SIG-M5 (cell line): ENCODE results near the gene CLIP1.
A peak's percentile ranks its signal among the peaks of the same experiment; 100 is the strongest.
"Not testable (repeated sequence)": the region's sequence is repeated elsewhere in the genome, so short reads cannot be mapped to it uniquely, and the experiment has no call there.

Source experiments
- DNase-seq: peaks from one replicate; lab custom pipeline; 2025; lab: John Stamatoyannopoulos, UW

Gene CLIP1

DNA sequence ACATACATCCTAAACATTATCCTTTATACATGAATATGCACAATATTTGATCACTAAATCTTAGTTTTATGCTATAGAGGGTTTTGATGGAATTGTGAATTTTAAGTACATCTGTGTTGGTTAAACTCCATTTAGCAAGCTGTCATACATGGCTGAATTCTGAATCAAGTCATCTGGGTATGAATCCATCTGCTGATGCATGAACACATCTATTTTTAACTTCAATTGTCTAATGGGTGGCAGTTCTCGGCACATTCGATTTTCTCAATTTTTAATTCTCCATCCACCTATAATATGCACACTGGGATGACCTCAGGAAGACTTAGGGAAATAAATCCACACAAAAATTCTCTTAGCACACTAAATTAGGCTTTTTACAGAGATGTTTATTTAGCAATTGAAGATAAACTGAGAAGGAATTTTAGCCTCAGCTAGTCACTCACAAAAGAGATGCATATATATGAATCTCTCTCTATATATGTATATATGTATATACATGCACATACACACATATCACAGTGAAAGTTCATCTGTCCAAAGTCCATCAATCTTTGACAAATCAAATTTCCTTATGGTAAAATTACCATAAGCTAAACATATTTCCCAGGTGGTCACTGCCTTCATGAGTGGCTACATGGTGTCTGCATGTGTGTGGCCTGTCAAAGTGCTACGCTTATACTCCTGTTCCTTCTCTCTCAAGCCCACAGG, 111.7 kb downstream of the CLIP1 start:
- DNase-seq, result no peak

DNA sequence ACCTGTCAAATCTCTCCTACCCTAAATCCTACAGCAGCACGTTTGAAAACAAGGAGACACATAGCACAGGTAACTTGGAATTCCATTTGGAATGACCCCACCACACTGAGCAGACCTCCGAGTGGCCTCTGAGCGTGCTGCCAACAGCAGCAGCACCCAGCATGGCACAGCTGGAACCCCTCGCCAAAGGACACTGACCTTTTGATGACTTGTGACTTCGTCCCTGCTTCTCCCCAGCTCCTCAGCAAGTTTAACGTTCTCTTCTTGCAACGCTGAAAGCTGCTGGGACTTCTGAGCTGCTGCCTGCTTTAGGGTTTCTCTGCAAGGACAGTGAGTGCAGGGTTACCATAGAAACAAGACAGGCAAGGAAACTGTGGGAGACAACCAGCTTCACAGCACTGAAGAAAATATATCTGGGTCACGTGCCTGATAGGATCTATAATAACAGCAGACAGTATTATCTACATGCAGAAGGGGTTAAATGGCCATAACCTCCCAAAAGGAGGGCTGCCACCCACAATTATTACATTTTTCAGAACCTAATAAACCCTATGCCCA, 112.8 kb downstream of the CLIP1 start:
- DNase-seq, result no peak

DNA sequence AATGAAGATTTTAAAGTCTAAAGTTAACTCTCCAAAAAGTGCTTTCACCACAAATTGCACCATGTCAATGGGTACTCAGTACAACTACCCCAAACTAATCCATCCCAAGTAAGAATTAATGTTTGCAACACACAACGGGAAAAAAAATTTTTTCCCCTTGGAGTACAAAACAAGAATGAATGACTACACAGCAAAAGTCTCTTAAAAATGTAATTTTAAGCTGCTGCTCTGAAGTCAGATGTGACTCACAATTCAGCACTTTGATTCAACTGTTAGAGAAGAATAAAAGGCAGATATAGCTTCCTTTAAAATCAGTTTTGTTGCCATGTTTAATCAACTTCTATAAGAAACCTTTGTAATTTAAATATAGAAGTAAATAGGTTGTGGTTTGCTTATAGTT, 113.7 kb downstream of the CLIP1 start:
- no peak for DNase-seq

DNA sequence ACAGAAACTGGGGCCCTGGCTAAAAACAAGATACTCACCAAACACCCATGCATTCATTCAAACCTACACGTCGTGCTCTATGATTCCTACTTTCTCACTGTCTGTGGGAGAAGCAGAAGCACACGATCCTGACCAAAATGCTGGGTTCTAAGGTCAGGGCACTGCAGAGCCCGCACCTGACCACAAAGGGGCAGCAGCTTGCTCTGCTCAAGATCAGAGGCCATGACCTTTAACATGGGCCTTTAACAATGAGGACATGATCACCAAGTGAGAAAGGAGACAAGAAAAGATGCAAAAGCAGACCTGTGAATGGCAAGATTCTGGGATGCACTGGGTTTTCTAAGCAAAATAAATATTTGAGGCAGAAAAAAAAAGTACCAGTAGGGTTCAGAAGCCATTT, 116.1 kb downstream of the CLIP1 start:
- no peak for DNase-seq

DNA sequence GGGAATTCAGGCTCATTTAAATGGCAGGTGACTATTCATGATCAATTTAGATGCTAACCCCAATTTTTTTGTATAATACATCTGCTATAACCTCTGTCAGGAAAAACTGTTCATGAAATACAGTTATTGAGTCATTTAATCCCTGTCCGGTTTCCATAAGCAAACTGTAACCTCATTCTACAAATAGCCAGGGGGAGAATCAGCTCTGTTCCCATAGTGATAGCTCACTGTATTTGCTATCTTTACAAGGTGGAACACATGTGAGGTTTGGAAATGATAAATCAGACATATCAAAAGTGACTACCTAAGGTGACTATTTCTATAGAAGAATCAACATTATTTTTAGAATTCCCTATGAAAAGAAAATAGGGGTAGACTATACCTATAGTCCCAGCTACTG, 117.5 kb downstream of the CLIP1 start:
- DNase-seq, result no peak

DNA sequence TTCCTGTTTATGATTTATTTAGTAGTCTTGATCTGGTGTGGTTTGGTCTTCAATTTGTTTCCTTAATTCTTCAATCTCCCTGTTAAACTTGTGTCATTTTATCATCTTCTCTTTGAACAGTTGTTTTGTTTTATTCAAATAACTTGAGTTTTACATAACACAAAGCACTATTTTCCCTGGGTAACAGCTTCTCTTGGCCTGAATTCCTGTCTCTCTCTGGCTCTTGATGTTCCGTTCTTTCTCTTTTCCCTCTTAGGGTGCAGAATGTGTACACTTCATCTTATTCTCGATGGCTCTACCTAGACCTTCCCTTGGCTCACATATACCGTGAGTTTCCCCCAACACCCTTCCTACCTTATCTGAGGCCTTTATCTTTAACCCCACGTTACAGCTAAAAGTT, 119.4 kb downstream of the CLIP1 start:
- no peak for DNase-seq

DNA sequence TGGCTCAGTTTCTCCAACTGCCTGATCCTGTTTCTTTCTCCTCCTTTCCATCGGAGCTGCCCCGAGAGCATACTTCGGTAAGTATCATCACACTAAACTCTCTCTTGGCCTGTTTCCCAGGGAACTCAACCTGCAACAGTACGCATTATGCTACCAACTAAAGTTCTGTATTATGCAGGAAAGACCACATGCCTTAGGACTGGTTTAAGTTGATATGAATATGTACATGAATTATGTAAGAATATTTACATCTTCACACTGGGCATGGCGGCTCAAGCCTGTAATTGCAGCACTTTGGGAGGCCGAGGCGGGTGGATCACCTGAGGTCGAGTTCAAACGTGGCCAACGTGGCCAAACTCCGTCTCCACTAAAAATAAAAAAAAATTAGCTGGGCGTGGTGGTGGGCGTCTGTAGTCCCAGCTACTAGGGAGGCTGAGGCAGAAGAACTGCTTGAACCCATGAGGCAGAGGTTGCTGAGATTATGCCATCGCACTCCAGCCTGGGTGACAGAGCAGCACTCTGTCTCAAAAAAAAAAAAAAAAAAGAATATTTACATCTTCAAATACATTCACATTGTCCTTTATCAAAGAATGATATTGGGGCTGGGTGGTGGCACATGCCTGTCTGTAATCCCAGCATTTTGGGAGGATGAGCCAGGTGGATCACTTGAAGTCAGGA, 124.3 kb downstream of the CLIP1 start:
- DNase-seq, result no peak

DNA sequence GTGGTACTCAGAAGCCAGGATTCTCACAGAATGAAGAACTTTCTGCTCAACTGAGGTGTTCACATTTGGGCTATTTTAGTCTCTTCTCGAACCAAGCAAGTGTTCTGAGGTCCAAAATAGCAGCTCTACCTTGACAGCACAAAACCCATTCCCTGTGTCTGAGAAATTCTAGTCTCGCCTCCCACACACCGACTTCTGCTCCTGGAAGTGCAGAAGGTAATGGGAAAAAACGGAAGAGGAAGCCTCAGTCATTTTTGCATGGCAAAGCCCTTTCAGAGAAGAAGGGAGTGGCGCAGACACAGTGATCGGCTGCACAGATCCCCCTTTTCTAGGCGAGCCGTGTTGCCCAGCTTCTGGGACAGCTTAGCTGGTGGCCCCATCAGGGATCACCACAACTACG, 125.0 kb downstream of the CLIP1 start:
- no peak for DNase-seq

DNA sequence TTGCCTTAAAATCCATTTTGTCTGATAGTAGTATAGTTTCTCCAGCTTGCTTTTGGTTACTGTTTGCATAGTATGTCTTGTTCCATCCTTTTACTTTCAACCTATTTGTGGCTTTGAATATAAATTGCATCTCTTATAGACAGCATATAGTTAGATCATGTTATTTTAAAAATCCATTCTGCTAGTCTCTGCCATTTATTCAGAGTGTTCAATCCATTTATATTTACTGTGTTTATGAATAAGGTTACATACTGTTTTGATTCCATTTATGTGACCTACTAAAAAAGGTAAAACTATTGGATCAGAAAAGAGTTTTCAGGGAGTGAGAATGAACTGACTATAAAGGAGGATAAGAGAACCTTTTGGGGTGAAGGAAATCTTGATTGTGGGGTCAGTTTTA, 126.6 kb downstream of the CLIP1 start:
- no peak for DNase-seq

DNA sequence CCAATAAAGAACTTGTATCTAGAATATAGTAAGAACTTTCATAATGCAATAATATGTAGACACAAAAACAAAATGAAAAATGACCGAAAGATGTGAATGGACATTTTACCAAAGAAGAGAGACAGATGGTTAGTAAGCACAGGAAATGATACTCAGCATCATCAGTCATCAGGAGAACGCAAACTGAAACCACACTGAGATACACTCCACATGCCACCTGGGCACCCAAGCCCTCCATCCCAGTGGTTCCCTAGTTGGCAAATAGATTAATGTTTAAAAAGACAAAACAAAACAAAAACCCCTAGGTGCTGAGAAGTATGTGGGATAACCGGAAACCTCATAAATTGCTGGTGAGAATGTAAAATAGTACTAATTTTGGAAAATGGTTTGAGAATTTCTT, 129.4 kb downstream of the CLIP1 start:
- no peak for DNase-seq

DNA sequence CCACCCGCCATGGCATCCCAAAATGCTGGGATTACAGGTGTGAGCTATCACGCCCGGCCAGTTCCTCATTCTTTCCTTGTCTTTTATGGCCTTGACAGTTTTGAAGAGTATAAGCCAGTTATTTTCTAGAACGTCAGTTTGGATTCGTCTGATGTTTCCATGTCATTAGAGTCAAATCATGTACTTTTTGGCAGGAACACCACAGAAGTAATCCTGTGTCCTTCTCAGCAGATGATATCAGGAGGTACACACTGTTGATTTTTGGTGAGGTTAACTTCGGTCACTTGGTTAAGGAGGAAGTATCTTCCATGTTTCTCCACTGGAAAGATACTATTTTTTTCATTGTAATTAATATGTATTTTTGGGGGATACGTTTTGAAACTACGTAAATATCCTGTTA, 131.0 kb downstream of the CLIP1 start:
- DNase-seq, result no peak

DNA sequence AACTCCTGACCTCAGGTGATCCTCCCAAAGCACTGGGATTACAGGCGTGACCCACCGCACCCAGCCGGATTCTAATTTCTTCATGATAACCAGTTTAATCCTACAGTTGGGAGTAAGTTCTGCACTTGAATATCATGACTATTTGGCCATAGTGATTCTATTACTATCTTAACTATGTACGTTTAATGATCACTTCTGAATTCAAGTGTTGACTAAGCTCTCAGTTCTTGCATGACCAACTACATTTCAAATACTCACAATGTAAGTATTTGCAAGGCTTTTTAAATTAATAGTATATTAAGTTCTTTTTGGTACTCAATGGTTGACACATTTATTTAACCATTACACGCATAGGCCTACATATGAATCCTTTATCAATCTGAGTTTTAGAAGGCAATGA, 138.8 kb downstream of the CLIP1 start:
- no peak for DNase-seq

DNA sequence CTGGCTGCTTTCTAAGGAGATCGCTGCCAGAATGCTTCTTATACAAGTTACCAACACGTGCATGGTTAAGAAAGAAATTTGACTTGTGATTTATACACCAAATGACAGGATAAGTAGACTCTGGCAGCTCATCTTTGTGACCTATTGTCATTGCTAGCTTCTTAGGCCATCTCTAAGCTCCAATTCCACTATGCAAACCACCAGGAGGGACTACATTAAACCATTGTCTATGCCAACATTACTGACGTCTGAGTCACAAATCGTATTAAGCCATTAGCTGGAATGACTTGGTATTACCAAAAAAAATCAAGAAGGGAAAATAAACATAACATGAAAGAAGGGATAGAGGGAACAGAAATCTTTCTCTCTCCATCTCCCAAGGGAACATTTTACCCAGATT, 140.4 kb downstream of the CLIP1 start:
- no peak for DNase-seq

DNA sequence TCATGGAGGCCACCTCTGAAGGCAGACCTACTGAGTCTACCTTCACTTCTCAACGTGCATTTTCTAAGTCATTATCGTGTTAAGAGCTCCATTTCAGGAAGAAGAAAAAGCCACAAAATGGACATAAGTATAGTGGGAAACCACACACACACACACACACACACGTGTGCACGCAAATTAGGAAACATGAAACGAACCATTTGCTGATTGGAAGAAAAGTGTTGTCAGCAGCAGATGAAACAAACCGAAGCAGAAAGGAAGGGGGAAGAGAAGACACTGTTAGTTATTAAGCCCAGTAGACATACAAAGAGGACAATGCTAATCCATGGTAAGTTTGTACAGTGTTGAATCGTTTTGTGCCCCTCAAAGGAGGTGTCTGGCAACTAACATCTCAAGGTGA, 146.2 kb downstream of the CLIP1 start:
- DNase-seq, result no peak

DNA sequence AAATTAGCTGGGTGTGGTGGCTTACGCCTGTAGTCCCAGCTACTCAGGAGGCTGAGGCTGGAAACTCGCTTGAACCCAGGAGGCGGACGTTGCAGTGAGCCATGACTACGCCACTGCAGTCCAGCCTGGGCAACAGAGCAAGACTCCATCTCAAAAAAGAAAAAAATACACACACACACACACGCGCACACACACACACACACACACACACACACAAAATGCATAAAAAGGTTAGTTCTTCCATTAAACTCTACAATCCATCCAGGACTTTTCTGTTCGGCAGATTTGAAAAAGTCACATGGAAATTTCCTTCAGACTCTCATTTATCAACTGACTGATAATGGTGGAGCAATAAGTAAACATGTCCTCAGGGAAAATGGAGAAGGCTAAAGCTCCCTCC, 147.0 kb downstream of the CLIP1 start:
- no peak for DNase-seq

DNA sequence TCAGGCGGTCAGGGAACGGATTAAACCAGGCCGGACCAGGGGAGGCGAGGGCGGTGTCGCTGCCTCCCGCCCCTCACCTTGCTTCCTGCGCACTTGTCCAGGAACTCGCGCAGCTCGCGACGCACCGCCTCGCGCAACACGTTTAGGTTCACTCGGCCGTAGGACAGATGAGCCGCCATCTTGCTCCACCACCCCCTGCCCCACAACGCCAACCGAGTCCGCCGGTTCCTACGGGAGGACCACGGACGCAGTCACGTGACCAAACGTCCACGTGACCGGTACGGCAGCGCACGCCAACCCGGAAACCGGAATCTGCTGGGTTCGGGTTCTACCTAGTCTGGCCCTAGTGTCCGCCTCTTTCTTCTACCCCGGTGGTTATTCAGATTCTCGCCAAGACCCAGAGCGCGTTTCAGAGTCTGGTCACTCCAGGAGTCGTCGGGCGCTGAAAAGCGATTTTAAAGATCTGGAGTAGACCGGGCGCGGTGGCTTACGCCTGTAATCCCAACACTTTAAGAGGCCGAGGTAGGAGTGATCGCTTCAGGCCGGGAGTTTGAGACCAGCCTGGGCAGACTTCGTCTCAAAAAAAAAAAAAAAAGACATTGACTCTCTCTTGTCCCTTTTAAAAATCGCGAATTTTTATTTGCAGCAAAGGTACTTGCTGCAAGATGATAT, 156.1 kb downstream of the CLIP1 start, which contains the start of gene VPS33A:
VPS33A (minus strand) TSS at position 265 of the 672 bp plus-strand sequence; CDS start at position 179, 86 bp downstream.
- DNase-seq, result peak; percentile 76

DNA sequence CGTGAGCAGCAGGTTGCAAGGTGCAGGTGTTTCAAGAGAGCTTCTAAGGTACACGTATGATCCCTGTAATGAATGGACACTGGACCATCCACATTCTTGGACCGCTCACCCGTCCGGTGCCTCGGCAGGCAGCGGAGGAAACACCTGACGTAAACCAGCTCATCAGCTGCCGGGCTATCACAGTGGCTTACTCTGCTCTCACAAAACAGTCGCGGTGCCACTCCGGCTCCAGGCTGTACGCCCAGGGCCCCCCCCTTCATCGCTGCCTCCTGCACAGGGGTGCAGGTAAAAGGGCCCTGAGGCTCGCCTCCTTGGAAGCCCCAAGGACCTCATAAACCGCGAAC, 156.6 kb downstream of the CLIP1 start:
- no peak for DNase-seq

DNA sequence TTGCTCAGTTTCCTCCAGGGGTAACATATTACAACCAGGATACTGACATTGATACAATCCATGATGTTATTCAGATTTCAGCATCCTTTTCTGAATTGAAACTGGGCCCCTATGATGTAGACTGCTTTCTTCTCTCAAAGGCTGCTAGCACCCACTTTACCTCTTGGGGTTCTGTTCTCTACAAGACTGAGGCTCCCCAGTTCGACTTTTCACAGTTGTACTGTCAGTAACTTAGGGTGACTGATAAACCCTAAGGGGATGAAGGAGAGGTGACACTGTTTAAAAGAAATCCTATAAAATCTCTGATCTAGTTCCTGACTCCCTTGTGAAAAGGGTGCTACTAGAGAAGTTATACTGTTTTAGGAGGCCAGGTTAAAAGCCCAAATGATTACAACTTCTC, 157.0 kb downstream of the CLIP1 start:
- DNase-seq, result no peak

DNA sequence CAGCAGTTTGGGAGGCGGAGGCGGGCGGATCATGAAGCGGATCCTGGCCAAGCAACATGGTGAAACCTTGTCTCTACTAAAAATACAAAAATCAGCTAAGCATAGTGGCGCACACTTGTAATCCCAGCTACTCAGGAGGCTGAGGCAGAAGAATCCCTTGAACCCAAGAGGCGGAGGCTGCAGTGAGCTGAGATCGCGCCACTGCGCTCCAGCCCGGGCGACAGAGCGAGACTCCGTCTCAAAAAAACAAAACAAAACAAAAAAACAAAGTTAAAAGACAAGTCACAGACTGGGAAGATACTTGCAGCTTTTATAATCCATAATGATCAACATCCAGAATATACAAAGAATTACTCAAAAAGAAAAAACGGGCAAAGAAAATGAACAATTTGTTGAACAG, 161.7 kb downstream of the CLIP1 start:
- DNase-seq, result not testable (repeated sequence)

DNA sequence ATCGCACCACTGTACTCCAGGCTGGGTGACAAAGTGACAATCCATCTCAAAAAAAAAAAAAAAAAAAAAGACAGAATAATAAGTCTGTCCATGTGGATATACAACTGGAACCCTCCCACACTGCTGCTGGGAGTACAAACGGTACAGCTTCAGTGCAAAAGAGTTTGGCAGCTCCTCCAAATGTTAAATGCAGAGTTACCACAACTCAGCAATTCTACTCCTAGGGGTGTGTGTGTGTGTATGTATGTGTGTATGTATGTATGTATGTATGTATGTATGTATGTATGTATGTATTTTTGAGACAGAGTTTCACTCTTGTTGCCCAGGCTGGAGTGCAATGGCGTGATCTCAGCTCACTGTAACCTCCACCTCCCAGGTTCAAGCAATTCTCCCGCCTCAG, 163.5 kb downstream of the CLIP1 start:
- DNase-seq, result not testable (repeated sequence)

DNA sequence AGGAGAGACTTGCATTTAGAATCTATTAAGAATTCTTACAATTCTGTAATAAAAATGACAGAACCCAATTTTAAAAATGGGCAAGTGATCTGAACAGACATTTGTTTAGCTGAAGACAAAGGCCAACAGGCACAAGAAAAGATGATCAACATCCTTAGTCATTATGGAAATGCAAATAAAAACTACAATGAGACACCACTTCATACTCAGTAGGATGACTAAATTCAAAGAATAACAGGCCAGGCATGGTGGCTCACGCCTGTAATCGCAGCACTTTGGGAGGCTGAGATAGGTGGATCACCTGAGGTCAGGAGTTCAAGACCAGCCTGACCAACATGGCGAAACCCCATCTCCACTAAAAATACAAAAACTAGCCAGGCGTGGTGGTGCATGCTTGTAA, 164.0 kb downstream of the CLIP1 start:
- not testable (repeated sequence) for DNase-seq

DNA sequence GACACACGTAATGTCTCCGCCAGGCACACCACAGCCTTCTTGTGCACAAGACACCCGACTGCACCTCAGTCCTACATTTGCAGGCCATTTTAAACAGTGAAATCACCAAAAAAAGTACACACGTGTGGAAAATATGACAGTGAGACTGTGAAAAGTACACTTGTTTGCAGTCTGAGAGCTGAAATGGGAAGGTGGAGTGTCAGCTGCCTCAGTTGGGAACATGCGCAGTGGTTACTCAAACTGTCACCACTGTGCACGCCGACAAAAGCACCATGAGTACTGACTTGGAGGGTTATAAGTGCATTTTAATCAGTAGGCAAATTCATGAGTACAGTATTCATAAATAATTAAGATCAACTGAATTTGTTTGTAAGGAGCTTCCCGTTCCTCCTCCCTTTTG, 171.9 kb downstream of the CLIP1 start:
- DNase-seq, result no peak

DNA sequence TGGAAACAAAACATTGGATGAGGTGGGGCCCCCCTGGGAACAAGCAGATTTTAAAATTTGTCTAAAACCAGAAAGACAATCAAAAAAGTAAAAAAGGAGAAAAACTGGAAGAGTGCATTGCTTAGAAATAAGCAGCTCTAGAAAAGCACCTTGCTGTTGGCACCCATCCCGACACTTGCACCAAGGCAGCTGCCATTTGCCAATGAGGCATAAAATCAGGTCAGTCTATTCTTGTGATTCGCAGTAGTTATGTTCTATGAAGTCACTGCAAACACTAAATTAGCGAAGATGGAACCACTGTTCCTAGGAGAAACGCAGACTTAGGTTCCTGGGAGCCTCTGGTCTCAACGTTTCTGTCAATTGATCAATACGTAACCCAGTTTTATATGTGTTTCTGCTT, 172.4 kb downstream of the CLIP1 start:
- no peak for DNase-seq
